HG02610 (cell line): ENCODE data around the gene ATP5PF.
"Not testable (repeated sequence)": the region's sequence is repeated elsewhere in the genome, so short reads cannot be mapped to it uniquely, and the experiment has no call there.

Source experiments
- ATAC-seq: cut with Tn5 transposase; IDR thresholded peaks from one replicate; pipeline ENCODE4 v1.9.1; 2021; ENCODE audit warnings: mild to moderate bottlenecking, moderate library complexity; ENCODE audit not compliant: unreplicated experiment

The ATP5PF gene

GRCh38 chr21:25732091-25732760 lies 2.5 kb downstream of the ATP5PF start:
- ATAC-seq: no peak

DNA sequence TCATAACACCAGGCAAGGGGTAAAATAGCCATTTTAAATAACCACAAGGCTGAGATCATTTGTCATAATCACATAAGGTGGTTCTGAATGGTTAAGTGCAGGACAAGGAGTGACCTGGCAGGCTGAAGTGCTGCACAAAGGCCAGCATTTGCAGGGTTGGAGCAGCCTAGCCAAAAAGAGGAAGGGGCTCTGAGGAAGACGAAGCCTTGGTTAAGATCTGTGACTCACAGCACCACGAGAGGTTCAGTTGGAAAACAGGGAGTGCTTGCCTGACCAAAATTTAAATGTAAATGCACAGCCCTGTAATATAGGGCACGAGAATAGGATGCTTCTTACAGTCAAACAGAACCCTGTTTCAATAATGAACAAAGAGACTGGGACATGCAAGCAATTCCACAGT lies 12.1 kb downstream of the ATP5PF start:
- no peak for ATAC-seq

DNA sequence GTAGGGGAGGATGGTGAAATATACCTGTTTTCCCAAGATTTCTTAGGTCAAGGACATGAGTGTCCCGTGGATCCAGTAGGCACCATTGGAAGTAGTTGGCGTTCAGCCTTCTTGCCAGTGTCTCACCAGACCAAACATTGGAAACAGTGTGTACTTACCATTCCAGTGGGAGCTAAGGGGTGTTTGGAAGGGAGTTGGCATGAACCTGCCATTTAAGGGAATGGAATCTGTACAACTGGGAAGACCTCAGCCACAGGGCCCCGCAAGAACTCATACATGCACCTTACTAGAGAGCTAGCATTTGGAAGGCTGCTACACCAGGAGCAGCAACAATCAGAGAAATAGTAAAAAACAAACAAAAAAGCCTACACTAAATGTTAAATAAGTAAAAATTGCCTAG lies 12.7 kb downstream of the ATP5PF start:
- no peak for ATAC-seq

DNA sequence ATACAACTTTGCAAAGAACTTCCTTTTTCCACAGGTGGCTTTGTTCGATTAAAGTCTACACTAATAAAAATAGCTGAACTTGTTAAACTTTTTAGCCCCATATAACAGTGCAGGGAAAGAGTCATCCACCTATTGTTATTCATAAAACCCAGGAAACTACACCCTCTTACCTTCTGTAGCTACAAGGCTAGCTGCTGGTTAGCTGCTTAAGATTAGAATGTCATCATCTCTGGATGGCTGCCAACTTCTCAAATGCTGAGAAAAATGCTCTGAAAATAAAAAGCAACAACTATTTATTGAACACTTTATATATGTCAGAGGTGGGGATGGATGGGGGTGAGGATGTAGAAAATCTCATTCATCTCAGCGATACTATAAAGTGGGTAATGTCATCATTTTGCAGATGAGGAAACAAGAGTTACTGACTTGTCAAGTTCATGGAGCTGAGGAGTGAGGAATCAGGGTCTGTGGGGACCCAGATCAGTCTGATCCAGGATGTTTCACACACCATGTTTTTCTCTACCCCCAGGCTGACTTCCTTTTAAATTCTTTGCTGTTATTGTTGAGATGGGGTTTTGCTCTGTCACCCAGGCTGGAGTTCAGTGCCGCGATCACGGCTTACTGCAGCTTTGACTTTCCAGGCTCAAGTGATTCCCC lies 17.1 kb downstream of the ATP5PF start:
- no peak for ATAC-seq

- ATAC-seq: not testable (repeated sequence)
Measured at GRCh38 chr21:25714066-25714465, 20.6 kb downstream of the ATP5PF start.

GRCh38 chr21:25710550-25710949 lies 24.2 kb downstream of the ATP5PF start:
- ATAC-seq: no peak

GRCh38 chr21:25709684-25710265 lies 24.9 kb downstream of the ATP5PF start:
- no peak for ATAC-seq

GRCh38 chr21:25708467-25709065 lies 26.1 kb downstream of the ATP5PF start:
- ATAC-seq: no peak

GRCh38 chr21:25701529-25701928 lies 33.2 kb downstream of the ATP5PF start:
- no peak for ATAC-seq

GRCh38 chr21:25700741-25701140 lies 34.0 kb downstream of the ATP5PF start:
- ATAC-seq: no peak

DNA sequence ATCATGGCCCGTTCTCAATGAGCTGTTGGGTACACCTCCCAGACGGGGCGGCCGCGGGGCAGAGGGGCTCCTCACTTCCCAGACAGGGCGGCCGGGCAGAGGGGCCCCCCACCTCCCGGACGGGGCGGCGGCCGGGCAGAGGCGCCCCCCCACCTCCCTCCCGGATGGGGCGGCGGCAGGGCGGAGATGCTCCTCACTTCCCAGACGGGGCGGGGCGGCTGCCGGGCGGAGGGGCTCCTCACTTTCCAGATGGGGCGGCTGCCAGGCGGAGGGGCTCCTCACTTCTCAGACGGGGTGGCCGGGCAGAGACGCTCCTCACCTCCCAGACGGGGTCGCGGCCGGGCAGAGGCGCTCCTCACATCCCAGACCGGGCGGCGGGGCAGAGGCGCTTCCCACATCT lies 39.2 kb downstream of the ATP5PF start:
- ATAC-seq: not testable (repeated sequence)

GRCh38 chr21:25691976-25692375 lies 42.7 kb downstream of the ATP5PF start:
- ATAC-seq: no peak

DNA sequence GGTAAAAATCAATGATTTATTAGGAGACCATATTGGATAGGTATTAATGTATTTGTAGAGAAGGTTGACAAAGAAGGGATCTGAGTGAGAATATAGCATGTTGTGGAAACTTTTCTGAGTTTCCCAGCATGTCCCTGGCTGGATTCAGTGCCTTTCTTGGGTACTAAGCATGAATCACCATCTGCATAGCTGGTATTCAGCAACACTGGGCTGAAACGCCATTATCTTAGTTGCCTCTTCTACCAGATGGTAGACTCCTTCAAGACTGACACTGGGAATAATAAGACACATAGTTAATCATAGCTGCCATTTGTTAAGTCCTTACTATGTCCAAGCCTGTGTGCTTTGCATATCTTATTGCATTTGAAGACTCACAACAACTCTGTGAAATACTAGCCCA lies 45.5 kb downstream of the ATP5PF start:
- ATAC-seq: no peak

- ATAC-seq: no peak
Measured at GRCh38 chr21:25688275-25689155, 46.2 kb downstream of the ATP5PF start.

GRCh38 chr21:25687787-25688186 lies 46.9 kb downstream of the ATP5PF start:
- no peak for ATAC-seq

- no peak for ATAC-seq
Measured at GRCh38 chr21:25682382-25682781, 52.3 kb downstream of the ATP5PF start.

DNA sequence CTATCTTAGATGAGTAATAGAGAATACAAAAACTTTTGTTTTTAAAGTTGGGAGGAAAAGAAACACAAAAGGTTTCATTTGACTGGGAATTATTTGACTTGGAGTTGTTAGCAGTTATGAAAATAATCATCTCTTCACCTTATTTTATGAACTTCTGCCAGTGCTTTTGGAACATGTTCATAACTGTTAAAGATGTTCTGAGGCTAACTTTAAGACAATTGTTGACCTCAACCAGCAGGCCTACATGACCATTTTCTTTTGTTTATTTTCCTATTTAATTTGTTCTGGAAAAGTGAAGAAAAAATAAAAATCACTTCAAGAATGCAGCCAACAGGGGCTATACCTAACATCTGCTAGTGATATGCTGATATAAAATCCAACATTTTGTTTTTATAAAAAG lies 58.3 kb downstream of the ATP5PF start:
- ATAC-seq: no peak
